H9 (cell line): ENCODE measurements around the gene LRRC74B. TPM values are rescaled to one million over a fixed set of nuclear protein-coding genes. Genes with fewer than 3 reads are reported as not detected.

Experiments used
- DNase-seq: peaks from one replicate; pipeline ENCODE4 v3.0.0-alpha.2; 2017
- H2AFZ ChIP-seq: one replicate; pipeline ENCODE4 v1.6.1; 2013; ENCODE audit warnings: mild to moderate bottlenecking, low read length, control low read depth, moderate library complexity
- H2AK5ac ChIP-seq: 2 replicates; pipeline ENCODE4 v1.6.1; 2013; ENCODE audit warnings: low read length, control low read depth, mixed read lengths; ENCODE audit not compliant: insufficient read length
- H2BK120ac ChIP-seq: one replicate; pipeline ENCODE4 v1.6.1; 2013; ENCODE audit warnings: low read depth, mild to moderate bottlenecking, low read length, control low read depth, inconsistent platforms; ENCODE audit not compliant: poor library complexity, severe bottlenecking
- H2BK12ac ChIP-seq: 2 replicates; pipeline ENCODE4 v1.6.1; 2013; ENCODE audit warnings: low read length, control low read depth, mixed read lengths, low read depth; ENCODE audit not compliant: insufficient read length
- H2BK15ac ChIP-seq: 2 replicates; pipeline ENCODE4 v1.6.1; 2013; ENCODE audit warnings: low read depth, low read length, control low read depth
- H2BK20ac ChIP-seq: one replicate; pipeline ENCODE4 v1.6.1; 2013; ENCODE audit warnings: low read depth, mild to moderate bottlenecking, low read length, control low read depth, inconsistent platforms; ENCODE audit not compliant: poor library complexity, severe bottlenecking
- H2BK5ac ChIP-seq: 2 replicates; pipeline ENCODE4 v1.6.1; 2013; ENCODE audit warnings: low read length, control low read depth, mixed read lengths; ENCODE audit not compliant: insufficient read length
- H3K14ac ChIP-seq: 2 replicates; pipeline ENCODE4 v1.6.1; 2013; ENCODE audit warnings: low read length, control low read depth; ENCODE audit not compliant: insufficient read depth
- H3K18ac ChIP-seq: 2 replicates; pipeline ENCODE4 v1.6.1; 2013; ENCODE audit warnings: low read depth, mild to moderate bottlenecking, mixed read lengths, low read length, control low read depth; ENCODE audit not compliant: insufficient read length
- H3K23ac ChIP-seq: 2 replicates; pipeline ENCODE4 v1.6.1; 2013; ENCODE audit warnings: low read length, control low read depth, mixed read lengths, low read depth; ENCODE audit not compliant: insufficient read length
- H3K23me2 ChIP-seq: 2 replicates; pipeline ENCODE4 v1.6.1; 2013; ENCODE audit warnings: low read depth, mild to moderate bottlenecking, mixed read lengths, low read length, control low read depth; ENCODE audit not compliant: insufficient read length, poor library complexity, severe bottlenecking
- H3K27ac ChIP-seq: 2 replicates; pipeline ENCODE4 v1.5.1; 2013; ENCODE audit warnings: low read length, control low read depth, mixed read lengths, low read depth; ENCODE audit not compliant: insufficient read length
- H3K27me3 ChIP-seq: 2 replicates; pipeline ENCODE4 v1.6.1; 2013; ENCODE audit warnings: low read length, control low read depth, inconsistent platforms; ENCODE audit not compliant: insufficient read depth
- H3K4ac ChIP-seq: 2 replicates; pipeline ENCODE4 v1.6.1; 2013; ENCODE audit warnings: low read depth, mild to moderate bottlenecking, control low read depth, inconsistent platforms, low read length, moderate library complexity
- H3K4me1 ChIP-seq: 2 replicates; pipeline ENCODE4 v1.6.1; 2013; ENCODE audit warnings: low read length, control low read depth, inconsistent platforms; ENCODE audit not compliant: insufficient read depth
- H3K4me2 ChIP-seq: 2 replicates; pipeline ENCODE4 v1.6.1; 2013; ENCODE audit warnings: low read length, control low read depth, mixed read lengths; ENCODE audit not compliant: insufficient read length, insufficient read depth
- H3K56ac ChIP-seq: 2 replicates; pipeline ENCODE4 v1.6.1; 2013; ENCODE audit warnings: low read depth, mild to moderate bottlenecking, mixed read lengths, low read length, control low read depth; ENCODE audit not compliant: insufficient read length
- H3K79me1 ChIP-seq: 2 replicates; pipeline ENCODE4 v1.6.1; 2013; ENCODE audit warnings: low read depth, mild to moderate bottlenecking, moderate library complexity, low read length, control low read depth, inconsistent platforms; ENCODE audit not compliant: insufficient read depth, poor library complexity, severe bottlenecking
- H3K79me2 ChIP-seq: 2 replicates; pipeline ENCODE4 v1.6.1; 2013; ENCODE audit warnings: low read length, control low read depth, inconsistent platforms; ENCODE audit not compliant: insufficient read depth
- H3K9ac ChIP-seq: 2 replicates; pipeline ENCODE4 v1.6.1; 2013; ENCODE audit warnings: low read length, control low read depth, mixed read lengths; ENCODE audit not compliant: insufficient read length; ENCODE audit errors: extremely low read depth
- H3K9me3 ChIP-seq: one replicate; pipeline ENCODE4 v1.6.1; 2013; ENCODE audit warnings: low read depth, low read length, inconsistent platforms; ENCODE audit not compliant: control insufficient read depth
- H3T11ph ChIP-seq: one replicate; pipeline ENCODE4 v1.6.1; 2013; ENCODE audit warnings: mild to moderate bottlenecking, low read length, control low read depth, inconsistent platforms
- H4K20me1 ChIP-seq: one replicate; pipeline ENCODE4 v1.6.1; 2013; ENCODE audit not compliant: control insufficient read depth, insufficient read length, insufficient read depth
- H4K5ac ChIP-seq: 2 replicates; pipeline ENCODE4 v1.6.1; 2013; ENCODE audit warnings: low read depth, mild to moderate bottlenecking, mixed read lengths, low read length, control low read depth; ENCODE audit not compliant: insufficient read length
- H4K8ac ChIP-seq: replicated peaks from 2 replicates; pipeline ENCODE4 v1.6.1; 2013; ENCODE audit warnings: low read length, control low read depth, mixed read lengths, low read depth; ENCODE audit not compliant: insufficient read length
- H4K91ac ChIP-seq: 2 replicates; pipeline ENCODE4 v1.6.1; 2013; ENCODE audit warnings: low read depth, mild to moderate bottlenecking, moderate library complexity, mixed read lengths, low read length, control low read depth; ENCODE audit not compliant: insufficient read length
- H3K27ac Mint-ChIP-seq, 3 experiments: 2 replicates in 2 of 3; 3 replicates in 1 of 3; pipeline ENCODE4 v1.8.0; 2020 to 2021; ENCODE audit warnings: mixed read lengths in 3 of 3, mild to moderate bottlenecking in 1 of 3, moderate library complexity in 1 of 3
- H3K27me3 Mint-ChIP-seq: 2 replicates; pipeline ENCODE4 v1.8.0; 2021; ENCODE audit warnings: low read depth, mild to moderate bottlenecking, moderate library complexity, mixed read lengths
- H3K36me3 Mint-ChIP-seq, 3 experiments: 2 replicates in 2 of 3; 3 replicates in 1 of 3; pipeline ENCODE4 v1.8.0; 2020 to 2021; ENCODE audit warnings: low read depth in 3 of 3, mixed read lengths in 3 of 3; ENCODE audit not compliant: insufficient read depth in 1 of 3
- H3K4me1 Mint-ChIP-seq, 2 experiments: 2 replicates each; pipeline ENCODE4 v1.8.0; 2020; ENCODE audit warnings: mixed read lengths in 2 of 2
- H3K4me3 Mint-ChIP-seq, 2 experiments: 2 replicates in 1 of 2; 3 replicates in 1 of 2; pipeline ENCODE4 v1.8.0; 2020 to 2021; ENCODE audit warnings: mild to moderate bottlenecking in 2 of 2, mixed read lengths in 2 of 2, moderate library complexity in 1 of 2
- H3K9me3 Mint-ChIP-seq, 2 experiments: 2 replicates in 1 of 2; 3 replicates in 1 of 2; pipeline ENCODE4 v1.8.0; 2020; ENCODE audit warnings: mild to moderate bottlenecking in 2 of 2, mixed read lengths in 2 of 2, moderate library complexity in 1 of 2
- CTCF ChIP-seq: fragments of 200-600 bp; sonication (generic); conservative IDR thresholded peaks from 3 replicates; pipeline ENCODE4 v1.8.0; 2021; ENCODE audit warnings: antibody characterized with exemption, mild to moderate bottlenecking
- WGBS: extraction: QIAGEN DNeasy Blood & Tissue Kit; methylation state at CpG from one replicate; pipeline ENCODE4 v1.1.7; 2013; ENCODE audit warnings: missing lambda C conversion rate, low lambda C conversion rate, mixed read lengths; ENCODE audit not compliant: insufficient read length; ENCODE audit errors: extremely low coverage; 5-methylcytosine and 5-hydroxymethylcytosine counted together
- total RNA-seq: library from RNA; stranded (reverse); gene quantifications from 2 replicates; pipeline ENCODE4 v1.2.1, GENCODE V29; 2021

LRRC74B gene
- total RNA-seq, 1 experiment from 2014 or later: not detected

- WGBS: no CpG with 5 or more reads among the region's 8 CpGs
- H3K23me2 ChIP-seq: no peaks in the 10 kb centered on the region
Measured at GRCh38 chr22:21025266-21025665, 20.5 kb upstream of the LRRC74B start.

More at GRCh38 chr22:21025266-21025665, 20.5 kb upstream of the LRRC74B start:
- H3K27ac Mint-ChIP-seq: no peak overlapping the region; a peak in 1 of 7 replicates
- Histone ChIP-seq H3K56ac (no peak overlapping the region), H3K9me3 (no peaks in the 10 kb centered on the region), H3K9ac (no peak overlapping the region), H2BK5ac (no peak overlapping the region), H3K27ac (no peak overlapping the region), H4K8ac (no peak overlapping the region), H3K23ac (no peak overlapping the region), H3K79me1 (no peaks in the 10 kb centered on the region), H3K14ac (no peak overlapping the region), H2AK5ac (no peak overlapping the region), H2BK12ac (no peak overlapping the region), H3K79me2 (no peaks in the 10 kb centered on the region), H4K91ac (no peak overlapping the region), H3K4me2 (no peak overlapping the region), H3T11ph (no peak overlapping the region), H4K5ac (no peak overlapping the region), H2BK15ac (no peak overlapping the region), H3K18ac (no peak overlapping the region), H2BK20ac (no peak overlapping the region), H2BK120ac (no peak overlapping the region), H2AFZ (no peak overlapping the region), H4K20me1 (no peaks in the 10 kb centered on the region), H3K27me3 (no peaks in the 10 kb centered on the region), H3K4me1 (no peaks in the 10 kb centered on the region; the same call in 1 of the 2 replicates), H3K4ac (no peak overlapping the region)
- TF ChIP-seq CTCF: no peak
- H3K36me3 Mint-ChIP-seq: no peaks in the 10 kb centered on the region
- peaks cover 11% of the 10 kb centered on the region for H3K27me3 Mint-ChIP-seq
- peaks cover 10 to 18% of the 10 kb centered on the region in 2 experiments for H3K4me1 Mint-ChIP-seq
- no peak for DNase-seq
- peaks cover under 1% of the 10 kb centered on the region in 2 experiments; a peak in 3 of 5 replicates for H3K9me3 Mint-ChIP-seq
- no peak overlapping the region; a peak in 1 of 5 replicates for H3K4me3 Mint-ChIP-seq
